ENCODE measurements around the gene MUSTN1.

The MUSTN1 gene

GRCh38 chr3:52831500-52832301 is 3.1 kb downstream of the MUSTN1 start:
- no peak for DNase-seq

GRCh38 chr3:52830535-52831258 is 4.1 kb downstream of the MUSTN1 start, which contains the start of gene ITIH4:
ITIH4 (minus strand) TSS chr3:52830672; CDS start chr3:52830642, 30 bp downstream.
- no peak for DNase-seq

GRCh38 chr3:52829906-52830463 is 4.8 kb downstream of the MUSTN1 start:
- DNase-seq, result no peak

- DNase-seq, result no peak
Measured at GRCh38 chr3:52829482-52829881, 5.3 kb downstream of the MUSTN1 start.

DNA sequence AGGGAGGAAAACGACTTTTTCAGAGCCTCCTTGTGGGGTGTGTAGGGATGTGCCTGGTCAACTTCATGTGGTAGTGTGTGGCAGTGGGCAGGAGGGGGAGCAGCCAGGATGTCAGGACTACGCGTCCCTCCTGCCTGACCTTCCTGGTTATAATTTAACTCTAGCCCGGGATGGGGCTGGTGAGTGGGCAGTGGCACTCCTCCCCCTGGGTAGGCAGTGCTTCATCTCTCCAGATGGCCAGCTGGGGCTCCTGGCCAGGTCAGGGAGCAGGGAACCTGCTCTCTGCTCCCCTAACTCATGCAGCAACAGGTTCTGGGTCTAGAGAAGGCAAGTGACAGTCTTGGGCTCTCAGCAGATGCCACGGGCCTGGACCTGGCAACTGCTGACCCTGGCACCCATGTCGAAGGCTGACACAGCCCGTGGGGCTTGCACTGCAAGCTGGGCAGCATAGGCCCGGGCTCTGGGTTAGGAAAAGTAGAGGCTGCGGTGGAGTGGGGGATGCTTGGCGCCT is 6.9 kb downstream of the MUSTN1 start:
- DNase-seq, result no peak

DNA sequence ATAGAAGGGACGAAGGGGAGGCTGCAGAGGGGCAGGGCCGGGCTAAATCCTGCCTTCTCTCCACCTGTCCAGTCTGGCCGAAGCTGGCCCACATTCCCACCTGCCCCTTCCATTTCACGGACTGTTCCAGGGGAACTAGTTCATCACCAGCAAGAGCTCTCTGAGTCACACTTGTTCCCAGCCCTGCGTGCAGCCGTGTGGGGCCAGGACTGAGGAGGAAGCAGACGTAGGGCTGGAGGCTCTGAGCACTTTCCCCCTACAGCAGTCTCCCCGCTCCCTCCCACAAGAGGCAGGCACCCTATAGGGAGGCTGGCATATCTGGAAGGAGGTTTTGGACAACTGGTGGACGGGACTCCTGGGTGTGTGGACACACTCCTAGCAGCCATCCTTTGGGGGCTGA is 7.4 kb downstream of the MUSTN1 start:
- DNase-seq, result no peak

DNA sequence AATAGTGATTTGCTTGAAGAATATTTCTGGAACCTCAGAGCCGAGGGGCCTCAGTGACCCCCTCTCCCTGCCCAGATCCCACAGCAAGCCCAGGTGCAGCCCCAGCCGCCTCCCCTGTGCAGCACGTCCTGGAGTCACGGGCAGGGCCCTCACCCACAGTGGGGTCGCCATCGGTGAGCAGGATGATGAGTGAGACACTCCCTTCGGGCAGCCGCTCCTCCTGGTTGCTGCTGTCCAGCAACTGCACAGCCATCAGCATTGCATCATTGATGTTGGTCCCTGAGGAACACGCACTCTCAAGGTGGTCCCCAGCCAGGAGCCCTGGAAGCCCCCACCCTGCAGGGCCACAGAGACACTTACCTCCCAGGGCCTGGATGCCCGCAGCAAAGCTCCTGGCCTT is 10.8 kb downstream of the MUSTN1 start:
- DNase-seq, result no peak

GRCh38 chr3:52822363-52822762 is 12.5 kb downstream of the MUSTN1 start:
- DNase-seq, result no peak

DNA sequence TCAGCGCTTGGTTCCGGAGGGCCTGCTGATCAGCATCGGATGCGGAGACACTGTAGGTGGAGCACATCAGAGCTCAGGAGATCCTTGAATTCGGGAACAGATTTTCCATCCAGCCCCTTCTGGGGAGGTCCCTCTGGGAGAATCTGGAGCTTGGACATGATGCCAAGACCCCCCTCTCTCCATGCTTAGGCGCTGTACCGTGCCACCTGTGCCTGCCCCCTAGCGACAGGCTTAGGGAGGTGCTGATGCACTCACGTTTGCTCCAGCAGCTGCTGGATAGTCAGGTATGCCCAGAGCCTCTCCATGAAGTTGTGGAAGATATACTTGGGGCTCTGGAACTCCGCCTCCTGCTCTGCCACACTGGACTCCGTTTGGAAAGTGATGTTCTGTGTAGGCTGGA is 14.1 kb downstream of the MUSTN1 start:
- no peak for DNase-seq

- no peak for DNase-seq
Measured at GRCh38 chr3:52819936-52820335, 14.9 kb downstream of the MUSTN1 start.

DNA sequence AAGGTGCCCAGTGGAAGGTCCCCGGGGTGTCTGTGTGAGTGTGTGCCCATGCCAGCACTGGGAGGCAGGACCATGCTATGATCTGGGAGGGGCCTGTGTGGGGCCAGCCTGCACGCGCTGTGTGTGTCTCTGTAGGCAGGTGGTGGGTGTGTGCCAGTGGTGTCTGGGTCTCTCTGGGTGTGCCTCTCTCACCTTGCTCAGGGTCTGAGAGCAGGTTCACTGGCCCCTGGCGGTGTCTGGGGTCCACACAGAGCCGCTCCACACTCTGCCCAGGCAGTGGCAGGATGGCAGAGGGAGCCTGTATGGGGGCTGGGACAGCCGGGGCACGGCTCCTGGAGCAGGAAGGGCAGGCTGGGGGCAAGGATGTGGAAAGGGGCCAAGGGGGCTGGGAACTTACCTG is 17.0 kb downstream of the MUSTN1 start:
- no peak for DNase-seq

- DNase-seq, result no peak
Measured at GRCh38 chr3:52817221-52817620, 17.6 kb downstream of the MUSTN1 start.

DNA sequence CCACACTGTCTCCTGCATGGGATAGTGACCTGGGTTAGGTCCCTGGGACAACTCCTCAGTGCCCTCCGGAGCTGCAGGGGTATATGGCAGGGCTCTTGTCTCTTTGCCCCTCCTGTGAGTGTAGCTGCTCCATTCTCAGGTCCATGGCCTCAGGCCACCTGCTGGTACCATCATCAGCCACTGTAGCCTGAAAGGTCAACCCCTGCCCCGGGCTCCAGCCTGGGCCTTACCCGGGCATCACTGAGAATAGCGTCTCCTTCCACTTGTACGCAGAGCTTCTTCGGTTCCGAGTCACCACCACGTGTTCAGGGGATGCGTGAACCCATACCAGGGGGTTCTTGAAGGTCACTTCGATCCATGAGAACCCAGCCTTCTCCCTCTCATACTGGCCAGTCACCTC is 18.2 kb downstream of the MUSTN1 start:
- DNase-seq, result no peak

DNA sequence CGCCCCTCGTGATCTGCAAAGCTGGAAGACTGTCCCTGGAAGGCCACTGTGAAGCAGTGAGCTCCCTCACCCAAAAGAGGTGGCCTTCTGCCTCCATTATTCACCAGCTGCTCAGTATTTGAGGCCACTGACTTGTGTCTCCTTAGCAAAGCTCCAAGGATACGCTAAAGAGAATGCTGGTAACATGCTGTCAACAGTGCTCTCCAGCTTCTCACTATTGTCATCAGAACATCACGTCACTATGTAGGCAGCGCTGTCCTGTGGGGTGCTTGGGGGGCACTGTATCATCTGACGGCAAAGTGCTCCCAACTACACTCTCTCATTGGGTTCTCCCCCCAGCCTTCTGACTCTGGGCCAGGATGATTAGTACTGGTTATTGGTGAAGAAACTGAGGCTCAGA is 18.6 kb downstream of the MUSTN1 start:
- DNase-seq, result no peak

DNA sequence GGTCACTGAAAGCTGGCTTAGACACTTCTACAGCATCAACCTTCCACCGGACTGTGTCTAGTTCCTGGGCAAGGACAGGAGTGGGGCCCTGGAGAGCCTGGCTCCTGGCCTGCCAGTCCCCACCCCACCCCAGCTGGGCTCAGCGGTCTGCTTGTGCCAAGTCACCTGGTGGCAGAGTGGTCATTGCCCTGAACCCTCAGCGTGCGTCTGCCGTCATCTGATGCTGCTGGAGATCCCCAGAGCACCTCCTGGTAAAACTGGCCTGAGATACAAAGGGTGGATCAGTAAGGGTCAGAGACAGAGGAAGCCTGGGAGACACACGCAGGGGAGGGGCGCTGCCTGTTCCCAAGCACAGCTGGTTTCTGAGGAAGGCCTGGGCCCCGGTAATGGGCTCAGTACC is 21.0 kb downstream of the MUSTN1 start:
- no peak for DNase-seq

DNA sequence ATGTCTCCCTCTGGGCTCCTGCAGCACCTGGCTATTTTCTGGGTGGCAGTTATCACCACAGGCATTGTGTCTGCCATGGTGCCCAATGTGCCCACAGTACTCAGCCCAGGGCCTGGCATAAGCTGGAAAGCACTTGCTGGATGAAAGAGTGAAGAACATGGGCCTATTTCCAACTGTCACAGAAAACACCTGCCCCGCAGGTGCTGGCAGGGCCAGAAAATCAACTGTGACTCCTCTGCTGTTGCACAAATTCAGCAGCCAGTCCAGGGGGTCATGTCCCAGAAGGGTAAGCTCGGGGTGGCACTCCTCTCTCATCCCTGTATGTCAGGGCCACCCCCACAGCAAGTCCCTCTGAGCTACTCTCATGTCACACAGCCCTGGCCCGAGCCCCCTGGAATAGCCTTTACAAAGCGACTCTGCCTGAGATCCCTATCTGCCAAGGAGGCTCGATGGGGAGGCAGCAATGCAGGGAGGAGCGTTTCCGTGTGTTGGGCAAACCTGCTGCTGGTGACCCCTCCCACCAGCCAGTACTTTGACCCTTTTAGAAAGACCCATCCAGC is 23.3 kb downstream of the MUSTN1 start:
- DNase-seq, result no peak

GRCh38 chr3:52810923-52811322 is 23.9 kb downstream of the MUSTN1 start:
- DNase-seq, result no peak

DNA sequence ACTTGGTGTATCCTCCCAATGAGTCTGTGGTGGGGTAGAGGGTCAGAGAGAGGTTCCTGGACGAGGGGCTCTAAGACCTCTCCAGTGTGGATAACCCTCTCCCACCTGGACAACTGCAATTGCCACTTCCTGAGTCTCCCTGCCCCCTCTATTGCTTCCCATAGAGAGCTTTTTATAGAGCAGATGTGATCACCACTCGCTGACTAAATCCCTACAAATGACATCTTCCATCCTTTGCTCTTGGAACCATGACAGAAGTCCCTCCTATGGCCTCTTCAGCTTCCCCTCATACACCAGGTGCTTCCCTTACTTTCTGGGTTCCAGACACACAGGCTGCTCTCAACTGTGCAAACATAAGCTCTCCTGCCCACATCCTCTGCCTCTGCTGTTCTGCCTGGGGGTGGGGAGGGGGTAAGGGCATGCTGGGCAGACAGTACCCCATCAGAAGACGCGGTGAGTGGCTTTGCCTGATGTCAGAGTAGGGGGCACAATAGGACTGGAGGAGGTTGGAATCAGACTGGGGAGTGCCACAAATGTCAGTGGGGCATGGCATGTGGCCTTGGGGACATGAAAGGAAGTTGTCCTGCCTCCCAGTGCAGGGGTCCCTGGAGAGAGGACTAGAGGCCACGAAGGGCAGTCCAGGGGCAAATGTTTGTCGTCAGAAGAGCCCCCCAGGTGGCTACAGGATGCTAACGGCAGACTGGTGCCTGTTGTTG is 25.0 kb downstream of the MUSTN1 start:
- DNase-seq, result no peak

- no peak for DNase-seq
Measured at GRCh38 chr3:52809149-52809548, 25.7 kb downstream of the MUSTN1 start.

DNA sequence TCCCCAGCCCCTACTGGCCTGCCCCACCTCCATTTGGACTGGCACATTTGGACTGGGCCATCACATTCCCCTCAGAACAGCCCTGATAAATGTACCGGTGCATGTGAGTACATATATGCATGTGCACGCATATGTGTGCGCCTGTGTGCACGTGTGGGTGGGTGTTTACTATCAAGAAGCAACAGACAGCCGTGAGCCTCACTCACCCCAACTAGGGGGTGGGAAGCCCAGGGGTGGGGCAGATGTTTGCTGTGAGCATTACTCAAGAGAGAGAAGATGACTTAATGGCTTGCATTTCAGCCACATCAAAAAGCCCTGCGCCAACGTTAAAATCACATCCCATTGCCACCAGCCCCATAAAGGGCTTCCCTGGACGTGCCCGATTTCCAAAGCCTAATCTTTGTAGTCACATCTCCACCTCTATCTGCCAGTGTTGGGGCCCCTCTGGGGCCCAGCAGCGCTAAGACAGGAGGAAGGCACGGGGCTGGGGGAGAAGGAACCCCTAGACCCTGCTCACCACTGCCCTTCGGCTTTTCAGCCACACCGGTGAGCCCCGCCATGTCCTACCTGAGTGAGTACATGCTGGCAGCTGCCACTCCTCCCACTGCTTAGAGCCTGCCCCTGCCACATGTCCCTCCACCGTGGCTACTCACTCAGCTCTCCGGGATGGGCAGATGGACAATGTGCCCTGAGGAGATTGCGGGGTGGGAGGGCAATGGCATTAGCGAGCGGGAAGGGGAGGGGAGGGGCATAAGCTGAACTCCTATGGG is 29.4 kb downstream of the MUSTN1 start:
- no peak for DNase-seq

GRCh38 chr3:52801839-52802238 is 33.0 kb downstream of the MUSTN1 start:
- DNase-seq, result no peak

- DNase-seq, result no peak
Measured at GRCh38 chr3:52800079-52800478, 34.7 kb downstream of the MUSTN1 start.

Measured in cortex of kidney (tissue), 1 donor.